ENCODE data around the gene SYNDIG1. TPM values are rescaled to one million over a fixed set of nuclear protein-coding genes. Genes with fewer than 3 reads are reported as not detected.

Gene SYNDIG1
- total RNA-seq, 1 experiment from 2014 or later = not detected

DNA sequence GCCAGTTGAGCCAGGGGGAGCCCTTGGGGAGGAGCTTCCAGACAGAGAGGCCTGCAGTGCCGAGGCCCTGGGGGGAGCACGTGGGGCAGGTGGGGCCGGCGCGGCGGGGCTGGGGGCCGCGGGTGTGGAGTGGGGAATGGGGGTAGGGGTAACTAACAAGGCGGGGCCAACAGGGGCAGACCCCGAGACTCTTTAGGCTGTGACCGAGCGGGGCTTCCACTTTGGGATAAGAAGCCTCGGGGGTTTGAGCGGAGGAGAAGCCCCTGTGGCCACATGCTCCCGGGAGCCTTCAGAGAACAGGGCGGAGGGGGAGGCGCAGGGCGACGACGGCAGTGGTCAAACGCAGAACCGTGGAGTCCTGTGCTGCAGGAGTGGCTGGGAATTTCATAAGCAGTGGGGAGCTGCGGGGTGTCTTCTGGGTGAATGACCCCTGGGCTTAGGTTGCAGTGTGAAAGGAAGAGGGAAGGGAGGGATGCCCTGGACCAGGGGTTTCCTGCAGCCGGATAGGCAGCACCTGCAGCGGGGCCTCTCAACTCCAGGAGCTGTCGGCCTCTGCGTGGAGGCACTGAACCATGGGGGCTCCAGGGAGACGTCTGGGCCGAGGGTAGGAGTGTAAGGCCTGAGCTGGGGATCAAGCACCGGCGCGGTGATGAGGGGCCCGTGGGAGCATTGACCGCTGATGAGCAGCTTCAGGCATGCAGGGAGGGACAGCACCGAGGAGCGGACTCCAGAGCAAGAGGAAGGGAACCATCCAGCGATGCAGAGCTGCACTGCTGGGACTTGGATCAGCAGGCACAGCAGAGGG, 121.0 kb downstream of the SYNDIG1 start:
- no peaks in the 10 kb centered on the region for H3K9me2 ChIP-seq (replicated peaks; ENCODE audit: low read length)
- no peaks in the 10 kb centered on the region for H3K36me3 ChIP-seq (ENCODE audit: low read depth, low read length)
- no peaks in the 10 kb centered on the region for H3K79me2 ChIP-seq (ENCODE audit: low read length)
- POLR2A ChIA-PET (ENCODE audit: unreplicated experiment) = no interaction called here
- no peaks in the 10 kb centered on the region for H3K4me1 ChIP-seq (ENCODE audit: insufficient read depth, low read length)
- no peak overlapping the region for H3K27ac ChIP-seq (ENCODE audit: low read length)
- H2AFZ ChIP-seq (ENCODE audit: low read length) = no peak overlapping the region
- H3K9ac ChIP-seq (ENCODE audit: low read length) = no peak overlapping the region
- ATAC-seq (no peak), DNase-seq (no peak)
- H3K27me3 ChIP-seq (ENCODE audit: low read length) = peaks cover 97% of the 10 kb centered on the region
- TF ChIP-seq EZH2 (IDR thresholded peaks at IDR 0.05; ENCODE audit: low read length, unreplicated experiment) (no peak), EZH2phosphoT487 (IDR thresholded peaks at IDR 0.05; ENCODE audit: borderline replicate concordance, low read length) (no peak)
- TF ChIP-seq, protein P1, sequence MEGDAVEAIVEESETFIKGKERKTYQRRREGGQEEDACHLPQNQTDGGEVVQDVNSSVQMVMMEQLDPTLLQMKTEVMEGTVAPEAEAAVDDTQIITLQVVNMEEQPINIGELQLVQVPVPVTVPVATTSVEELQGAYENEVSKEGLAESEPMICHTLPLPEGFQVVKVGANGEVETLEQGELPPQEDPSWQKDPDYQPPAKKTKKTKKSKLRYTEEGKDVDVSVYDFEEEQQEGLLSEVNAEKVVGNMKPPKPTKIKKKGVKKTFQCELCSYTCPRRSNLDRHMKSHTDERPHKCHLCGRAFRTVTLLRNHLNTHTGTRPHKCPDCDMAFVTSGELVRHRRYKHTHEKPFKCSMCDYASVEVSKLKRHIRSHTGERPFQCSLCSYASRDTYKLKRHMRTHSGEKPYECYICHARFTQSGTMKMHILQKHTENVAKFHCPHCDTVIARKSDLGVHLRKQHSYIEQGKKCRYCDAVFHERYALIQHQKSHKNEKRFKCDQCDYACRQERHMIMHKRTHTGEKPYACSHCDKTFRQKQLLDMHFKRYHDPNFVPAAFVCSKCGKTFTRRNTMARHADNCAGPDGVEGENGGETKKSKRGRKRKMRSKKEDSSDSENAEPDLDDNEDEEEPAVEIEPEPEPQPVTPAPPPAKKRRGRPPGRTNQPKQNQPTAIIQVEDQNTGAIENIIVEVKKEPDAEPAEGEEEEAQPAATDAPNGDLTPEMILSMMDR (conservative IDR thresholded peaks at IDR 0.05; ENCODE audit: low read depth, low read length) = no peak
- no peaks in the 10 kb centered on the region for H3F3A ChIP-seq (ENCODE audit: low read length, unreplicated experiment)
- H3K4me3 ChIP-seq (ENCODE audit: low read length) = no peak overlapping the region
- H3K4me2 ChIP-seq (ENCODE audit: low read length) = no peak overlapping the region
- CTCF ChIA-PET = no interaction called here
- H3K9me3 ChIP-seq (ENCODE audit: low read length) = no peaks in the 10 kb centered on the region
- H4K20me1 ChIP-seq (ENCODE audit: low read length) = no peaks in the 10 kb centered on the region
- BruUV-seq (replicated peaks) = no TSS peak
- intact Hi-C loops (cut with micrococcal nuclease) = no loop called here

DNA sequence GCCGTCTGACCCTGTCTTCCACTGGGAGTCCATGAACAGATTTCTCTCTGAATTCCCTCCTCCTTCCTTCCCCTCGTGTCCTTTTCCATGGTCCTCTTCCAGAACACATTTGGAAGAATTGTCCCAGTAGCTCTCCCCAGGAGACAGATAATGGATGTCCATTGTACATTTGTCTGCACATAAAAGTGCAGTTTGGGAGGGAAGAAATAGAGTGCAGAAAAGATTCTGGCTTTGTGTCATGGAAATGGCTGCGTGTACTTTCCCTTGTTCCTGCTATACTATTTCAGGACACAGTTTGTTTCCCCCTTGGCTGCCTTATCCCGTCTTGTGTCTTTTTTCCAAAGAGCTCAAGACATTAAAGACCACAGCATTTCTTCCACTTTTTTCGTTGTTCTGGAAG, 127.6 kb downstream of the SYNDIG1 start:
- Histone ChIP-seq H3K27ac (ENCODE audit: low read length) (no peak overlapping the region), H3K79me2 (ENCODE audit: low read length) (no peaks in the 10 kb centered on the region), H3F3A (ENCODE audit: low read length, unreplicated experiment) (no peaks in the 10 kb centered on the region), H3K4me2 (ENCODE audit: low read length) (no peak overlapping the region), H3K9me2 (replicated peaks; ENCODE audit: low read length) (no peaks in the 10 kb centered on the region), H3K27me3 (ENCODE audit: low read length) (peaks cover 80% of the 10 kb centered on the region), H3K36me3 (ENCODE audit: low read depth, low read length) (no peaks in the 10 kb centered on the region), H3K9me3 (ENCODE audit: low read length) (0 out of 2 replicates have a peak, but pooled peaks cover 10% of the 10 kb centered on the region), H4K20me1 (ENCODE audit: low read length) (no peaks in the 10 kb centered on the region), H2AFZ (ENCODE audit: low read length) (no peak overlapping the region), H3K4me1 (ENCODE audit: insufficient read depth, low read length) (no peaks in the 10 kb centered on the region), H3K4me3 (ENCODE audit: low read length) (no peak overlapping the region), H3K9ac (ENCODE audit: low read length) (no peak overlapping the region)
- no peak for DNase-seq
- POLR2A ChIA-PET (ENCODE audit: unreplicated experiment) = no interaction called here
- no peak for TF ChIP-seq EZH2phosphoT487 (IDR thresholded peaks at IDR 0.05; ENCODE audit: borderline replicate concordance, low read length)
- TF ChIP-seq, protein P1 (conservative IDR thresholded peaks at IDR 0.05; ENCODE audit: low read depth, low read length) = no peak
- TF ChIP-seq EZH2 (IDR thresholded peaks at IDR 0.05; ENCODE audit: low read length, unreplicated experiment) = no peak
- no TSS peak for BruUV-seq (replicated peaks)
- ATAC-seq = no peak
- CTCF ChIA-PET = no interaction called here
- intact Hi-C loops (cut with micrococcal nuclease) = no loop called here

DNA sequence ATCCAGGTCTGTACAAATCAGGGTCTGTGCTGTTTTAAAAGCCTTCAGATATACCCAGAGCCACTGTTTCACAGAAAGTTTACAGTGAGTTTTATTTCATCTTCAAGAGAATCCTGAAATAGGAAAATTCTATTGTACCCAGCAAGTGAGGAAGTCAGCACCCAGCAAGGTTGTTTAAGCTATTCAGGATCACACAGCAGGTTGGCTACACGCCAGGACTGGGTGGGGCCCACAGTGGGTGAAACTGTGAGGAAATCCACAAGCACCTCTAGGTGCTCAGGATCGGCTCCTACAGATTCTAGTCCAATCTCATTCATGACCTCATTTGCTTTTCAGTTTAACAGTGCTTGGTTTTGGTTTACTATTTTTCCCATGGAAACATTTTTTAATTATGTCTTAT, 128.9 kb downstream of the SYNDIG1 start:
- no peak overlapping the region for H3K9ac ChIP-seq (ENCODE audit: low read length)
- no peaks in the 10 kb centered on the region for H4K20me1 ChIP-seq (ENCODE audit: low read length)
- H3K4me2 ChIP-seq (ENCODE audit: low read length) = no peak overlapping the region
- H3K36me3 ChIP-seq (ENCODE audit: low read depth, low read length) = no peaks in the 10 kb centered on the region
- POLR2A ChIA-PET (ENCODE audit: unreplicated experiment) = no interaction called here
- H3K79me2 ChIP-seq (ENCODE audit: low read length) = no peaks in the 10 kb centered on the region
- H3K27me3 ChIP-seq (ENCODE audit: low read length) = peaks cover 78% of the 10 kb centered on the region
- CTCF ChIA-PET = no interaction called here
- H3K4me1 ChIP-seq (ENCODE audit: insufficient read depth, low read length) = no peaks in the 10 kb centered on the region
- no TSS peak for BruUV-seq (replicated peaks)
- H3K4me3 ChIP-seq (ENCODE audit: low read length) = no peak overlapping the region
- TF ChIP-seq EZH2 (IDR thresholded peaks at IDR 0.05; ENCODE audit: low read length, unreplicated experiment) (no peak), EZH2phosphoT487 (IDR thresholded peaks at IDR 0.05; ENCODE audit: borderline replicate concordance, low read length) (no peak)
- TF ChIP-seq, protein P1 (conservative IDR thresholded peaks at IDR 0.05; ENCODE audit: low read depth, low read length) = no peak
- no peaks in the 10 kb centered on the region for H3F3A ChIP-seq (ENCODE audit: low read length, unreplicated experiment)
- no peaks in the 10 kb centered on the region for H3K9me2 ChIP-seq (replicated peaks; ENCODE audit: low read length)
- intact Hi-C loops (cut with micrococcal nuclease) = no loop called here
- no peak overlapping the region for H3K27ac ChIP-seq (ENCODE audit: low read length)
- H3K9me3 ChIP-seq (ENCODE audit: low read length) = 0 out of 2 replicates have a peak, but pooled peaks cover 10% of the 10 kb centered on the region
- ATAC-seq (no peak), DNase-seq (no peak)
- no peak overlapping the region for H2AFZ ChIP-seq (ENCODE audit: low read length)

Measured in PC-3 (cell line).